OCI-LY3 (cell line): ENCODE data around the gene FAM217B.
"Not testable (repeated sequence)": the region's sequence is repeated elsewhere in the genome, so short reads cannot be mapped to it uniquely, and the experiment has no call there.

ENCODE experiments used
- H2AFZ ChIP-seq: fragments of 200-600, 300-600 bp; shearing (Covaris generic); 2 replicates; pipeline ENCODE4 v1.6.0; 2014; ENCODE audit warnings: antibody characterized with exemption, low read depth, low read length
- H3K27ac ChIP-seq: fragments of 200-600, 300-600 bp; sonication (generic); 2 replicates; pipeline ENCODE4 v1.5.1; 2014; ENCODE audit warnings: mild to moderate bottlenecking, low read length, moderate library complexity, mixed read lengths
- H3K27me3 ChIP-seq: fragments of 200-600, 300-600 bp; sonication (generic); 2 replicates; pipeline ENCODE4 v1.6.1; 2014; ENCODE audit warnings: low read depth, low read length, mixed read lengths
- H3K36me3 ChIP-seq: fragments of 200-600, 300-600 bp; sonication (generic); replicated peaks from 2 replicates; pipeline ENCODE3; 2014; ENCODE audit warnings: low read depth, low read length, mixed read lengths
- H3K4me1 ChIP-seq: fragments of 300-600, 200-600 bp; sonication (generic); 2 replicates; pipeline ENCODE4 v1.6.1; 2014; ENCODE audit warnings: low read length, mixed read lengths
- H3K4me2 ChIP-seq: fragments of 200-600, 300-600 bp; sonication (generic); 2 replicates; pipeline ENCODE4 v1.6.1; 2014; ENCODE audit warnings: low read length, mixed read lengths
- H3K4me3 ChIP-seq: fragments of 300-600, 200-600 bp; sonication (generic); 2 replicates; pipeline ENCODE4 v1.5.1; 2014; ENCODE audit warnings: antibody characterized with exemption, mild to moderate bottlenecking, low read length, moderate library complexity
- H3K79me2 ChIP-seq: fragments of 300-600, 200-600 bp; shearing (Covaris generic); 2 replicates; pipeline ENCODE4 v1.6.1; 2014; ENCODE audit warnings: mild to moderate bottlenecking, low read length, mixed read lengths
- H3K9ac ChIP-seq: fragments of 300-600, 200-600 bp; shearing (Covaris generic); 2 replicates; pipeline ENCODE4 v1.6.0; 2014; ENCODE audit warnings: mild to moderate bottlenecking, low read length, moderate library complexity
- H3K9me3 ChIP-seq: fragments of 200-600, 300-600 bp; shearing (Covaris generic); 2 replicates; pipeline ENCODE4 v1.6.1; 2014; ENCODE audit warnings: low read length, mixed read lengths; ENCODE audit not compliant: insufficient read depth
- H4K20me1 ChIP-seq: fragments of 200-600, 300-600 bp; sonication (generic); 2 replicates; pipeline ENCODE4 v1.6.1; 2016; ENCODE audit warnings: low read length, mixed read lengths; ENCODE audit not compliant: insufficient read depth
- CTCF ChIP-seq: fragments of 200-600, 300-600 bp; sonication (generic); IDR thresholded peaks from 2 replicates; pipeline ENCODE4 v1.5.1; 2014; ENCODE audit warnings: antibody characterized with exemption, low read length, low read depth
- EZH2phosphoT487 ChIP-seq: fragments of 200-600 bp; shearing (Covaris generic); IDR thresholded peaks from 2 replicates; pipeline ENCODE4 v1.6.1; 2018; ENCODE audit warnings: antibody characterized with exemption, mixed run types, low read depth

FAM217B gene

GRCh38 chr20:59955131-59955796, 15.1 kb downstream of the FAM217B start:
- Histone ChIP-seq H3K27ac (no peak overlapping the region), H3K4me2 (no peak overlapping the region), H4K20me1 (no peaks in the 10 kb centered on the region)

GRCh38 chr20:59957568-59957967, 17.4 kb downstream of the FAM217B start:
- H3K27me3 ChIP-seq, H3K27ac ChIP-seq, H3K4me3 ChIP-seq, H4K20me1 ChIP-seq, H2AFZ ChIP-seq, H3K79me2 ChIP-seq, H3K36me3 ChIP-seq, H3K9me3 ChIP-seq, H3K9ac ChIP-seq, H3K4me2 ChIP-seq, H3K4me1 ChIP-seq: not testable (repeated sequence)

More at GRCh38 chr20:59955131-59955796, 15.1 kb downstream of the FAM217B start:
- Histone ChIP-seq H3K9me3 (no peaks in the 10 kb centered on the region), H3K9ac (no peak overlapping the region), H3K4me3 (no peak overlapping the region), H2AFZ (no peak overlapping the region), H3K4me1 (no peaks in the 10 kb centered on the region), H3K27me3 (no peaks in the 10 kb centered on the region), H3K36me3 (no peaks in the 10 kb centered on the region), H3K79me2 (no peaks in the 10 kb centered on the region)
- TF ChIP-seq CTCF (peak; percentile 47), EZH2phosphoT487 (no peak)

- TF ChIP-seq CTCF (no peak), EZH2phosphoT487 (no peak)
- Histone ChIP-seq H3K9ac (no peak within 1 kb of the TSS), H3K27me3 (no peaks in the 10 kb centered on the region)
These were observed 17.9 kb downstream of the FAM217B start, which contains the start of gene CDH26 for GRCh38 chr20:59958123-59958522. Gene CDH26, plus strand, starts transcription at chr20:59958423. Its CDS starts 304 bp downstream, at chr20:59958727.

GRCh38 chr20:59958626-59959025, 18.4 kb downstream of the FAM217B start:
- no peak overlapping the region for H3K27ac ChIP-seq
- H3K4me1 ChIP-seq, result no peaks in the 10 kb centered on the region

More at GRCh38 chr20:59958123-59958522, 17.9 kb downstream of the FAM217B start, which contains the start of gene CDH26:
- Histone ChIP-seq H2AFZ (no peak within 1 kb of the TSS), H3K36me3 (no peaks in the 10 kb centered on the region), H3K9me3 (no peaks in the 10 kb centered on the region), H3K4me3 (no peak within 1 kb of the TSS), H3K4me1 (no peaks in the 10 kb centered on the region), H3K79me2 (no peaks in the 10 kb centered on the region), H3K4me2 (no peak within 1 kb of the TSS), H3K27ac (no peak within 1 kb of the TSS), H4K20me1 (no peaks in the 10 kb centered on the region)

More at GRCh38 chr20:59958626-59959025, 18.4 kb downstream of the FAM217B start:
- H2AFZ ChIP-seq, result no peak overlapping the region
- no peaks in the 10 kb centered on the region for H3K27me3 ChIP-seq
- no peak overlapping the region for H3K4me2 ChIP-seq
- H3K9me3 ChIP-seq, result no peaks in the 10 kb centered on the region
- no peak overlapping the region for H3K4me3 ChIP-seq
- no peaks in the 10 kb centered on the region for H3K36me3 ChIP-seq
- no peak for TF ChIP-seq CTCF
- no peak for TF ChIP-seq EZH2phosphoT487
- no peak overlapping the region for H3K9ac ChIP-seq
- H4K20me1 ChIP-seq, result no peaks in the 10 kb centered on the region
- no peaks in the 10 kb centered on the region for H3K79me2 ChIP-seq
